Erythroblast (primary cell): Measurements from ENCODE around the gene TRIM33.

Experiments
- GATA1 ChIP-seq: IDR thresholded peaks from 2 replicates; pipeline ENCODE4 v1.6.1; 2011; ENCODE audit warnings: low read depth, mild to moderate bottlenecking, control low read depth, low read length, moderate library complexity
- POLR2A ChIP-seq: IDR thresholded peaks from 2 replicates; pipeline ENCODE4 v1.6.1; 2011; ENCODE audit warnings: mild to moderate bottlenecking, low read length

DNA sequence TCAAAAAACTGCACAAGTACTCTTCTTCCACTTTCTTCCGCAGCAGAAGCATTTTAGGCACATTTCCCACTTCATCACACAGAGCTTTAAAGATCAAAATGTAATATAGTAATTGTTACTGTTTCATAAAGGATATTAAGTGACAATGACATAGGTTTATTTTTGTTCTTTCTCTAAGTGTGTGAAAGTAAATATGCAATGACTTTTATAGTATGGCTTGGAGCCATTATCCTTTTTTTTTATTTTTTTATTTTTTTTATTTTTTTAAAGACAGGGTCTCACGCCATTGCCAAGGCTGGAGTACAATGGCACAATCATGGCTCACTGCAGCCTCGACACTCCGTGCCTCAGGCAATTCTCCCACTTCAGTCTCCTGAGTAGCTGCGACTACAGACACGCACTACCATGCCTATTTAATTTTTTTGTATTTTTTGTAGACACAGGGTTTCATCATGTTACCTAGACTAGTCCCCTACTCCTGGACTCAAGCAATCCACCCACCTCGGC is 7.0 kb downstream of the TRIM33 start:
- TF ChIP-seq POLR2A (no peak), GATA1 (no peak)
